K562 (cell line): Measurements from ENCODE around the gene GDAP1L1. TPM values are rescaled to one million over a fixed set of nuclear protein-coding genes. Genes with fewer than 3 reads are reported as not detected.

Experiments used
- ATAC-seq: fragments of 200-7000 bp; cut with Tn5 transposase; 3 replicates; pipeline ENCODE4 v1.9.1; 2020; ENCODE audit warnings: moderate library complexity
- BruUV-seq: library from RNA; stranded (reverse); fragments of 400-500 nt; replicated peaks from 2 replicates; lab custom pipeline; 2021; lab: Mats Ljungman, UMichigan
- CTCF ChIA-PET: fragments of 300-600 bp; formaldehyde crosslinking; extraction: SDS; loops from one replicate; lab custom pipeline; 2021; ENCODE audit warnings: low intra/inter-chr PET ratio; lab: Yijun Ruan, JAX
- POLR2A ChIA-PET: fragments of 300-600, 350-650 bp; sonication (Branson Sonifier 250); formaldehyde crosslinking; extraction: SDS; loops from one replicate; lab custom pipeline; 2021; ENCODE audit warnings: antibody characterized with exemption, inconsistent platforms; lab: Yijun Ruan, JAX
- DNase-seq, 4 experiments: peaks; one replicate each; pipeline versions ENCODE4 v3.0.0 to v3.0.0-alpha.2; 2011 to 2018; ENCODE audit warnings: low spot score in 3 of 4, mixed read lengths in 3 of 4; ENCODE audit errors: extremely low read depth in 1 of 4
- FAIRE-seq: peaks from 2 replicates; lab custom pipeline; 2011; peaks lifted over from hg19 to GRCh38; lab: Jason Lieb, UNC
- H2AFZ ChIP-seq: 2 replicates; pipeline ENCODE4 v1.6.0; 2011; ENCODE audit warnings: low read depth, low read length, control low read depth, inconsistent platforms
- H3K27ac ChIP-seq: fragments of 200-600 bp; 3 replicates; pipeline ENCODE4 v1.8.0; 2011; ENCODE audit warnings: low read depth, mild to moderate bottlenecking, control low read depth, inconsistent platforms, low read length, moderate library complexity, mixed read lengths; ENCODE audit errors: extremely low read depth
- H3K27me3 ChIP-seq, 2 experiments: fragments of 300-600 bp in 1 of 2; 2 replicates in 1 of 2; 3 replicates in 1 of 2; pipeline versions ENCODE4 v1.6.0 to v1.8.0; 2011; ENCODE audit warnings: inconsistent platforms in 2 of 2, low read length in 2 of 2, mild to moderate bottlenecking in 1 of 2, mixed read lengths in 1 of 2, moderate library complexity in 1 of 2; ENCODE audit not compliant: control insufficient read depth in 2 of 2, insufficient read depth in 2 of 2
- H3K36me3 ChIP-seq: fragments of 300-600 bp; 3 replicates; pipeline ENCODE4 v1.8.0; 2011; ENCODE audit warnings: mild to moderate bottlenecking, low read length, inconsistent platforms; ENCODE audit not compliant: control insufficient read depth, insufficient read depth
- H3K4me1 ChIP-seq, 2 experiments: fragments of 200-600 bp in 1 of 2; replicated peaks in 1 of 2; 2 replicates in 1 of 2; 3 replicates in 1 of 2; pipeline versions ENCODE4 v1.5.1 to v1.8.0; 2011; ENCODE audit warnings: inconsistent platforms in 2 of 2, low read length in 2 of 2, mild to moderate bottlenecking in 1 of 2, mixed read lengths in 1 of 2, moderate library complexity in 1 of 2; ENCODE audit not compliant: control insufficient read depth in 2 of 2, insufficient read depth in 2 of 2
- H3K4me2 ChIP-seq: 2 replicates; pipeline ENCODE4 v1.6.1; 2011; ENCODE audit warnings: low read length, control low read depth, inconsistent platforms, mixed read lengths; ENCODE audit not compliant: insufficient read depth
- H3K4me3 ChIP-seq: fragments of 200-600 bp; sonication (generic), shearing (Covaris generic); 2 replicates; pipeline ENCODE4 v1.5.1; 2016; ENCODE audit warnings: control low read depth, inconsistent platforms
- H3K79me2 ChIP-seq: fragments of 200-600 bp; 3 replicates; pipeline ENCODE4 v1.8.0; 2011; ENCODE audit warnings: low read length, inconsistent platforms; ENCODE audit not compliant: control insufficient read depth, insufficient read depth
- H3K9ac ChIP-seq, 2 experiments: 2 replicates each; pipeline versions ENCODE4 v1.6.0 to v1.6.1; 2011; ENCODE audit warnings: low read depth in 2 of 2, low read length in 2 of 2, control low read depth in 1 of 2, inconsistent platforms in 1 of 2, mild to moderate bottlenecking in 1 of 2, mixed read lengths in 1 of 2; ENCODE audit not compliant: insufficient read depth in 1 of 2
- H3K9me1 ChIP-seq: one replicate; pipeline ENCODE4 v1.6.0; 2011; ENCODE audit warnings: inconsistent platforms, mild to moderate bottlenecking, low read length, moderate library complexity; ENCODE audit not compliant: control insufficient read depth, insufficient read depth
- H3K9me3 ChIP-seq: replicated peaks from 2 replicates; pipeline ENCODE4 v1.5.1; 2011; ENCODE audit warnings: low read depth, low read length, inconsistent platforms; ENCODE audit not compliant: control insufficient read depth, insufficient read depth
- H4K20me1 ChIP-seq: replicated peaks from 2 replicates; pipeline ENCODE4 v1.6.1; 2011; ENCODE audit warnings: low read length, inconsistent platforms, mixed read lengths; ENCODE audit not compliant: control insufficient read depth, insufficient read depth
- NFYB ChIP-seq: IDR thresholded peaks from 2 replicates; pipeline ENCODE4 v1.6.1; 2011; ENCODE audit warnings: mild to moderate bottlenecking, moderate library complexity; ENCODE audit not compliant: insufficient read length; ENCODE audit errors: extremely low read depth
- PATZ1 ChIP-seq: fragments of 250-450 bp; sonication (Bioruptor Pico); IDR thresholded peaks from 2 replicates; pipeline ENCODE4 v1.5.0; 2020; ENCODE audit warnings: mild to moderate bottlenecking, borderline replicate concordance
- PBX2 ChIP-seq, 2 experiments: IDR thresholded peaks in 1 of 2; conservative IDR thresholded peaks in 1 of 2; 2 replicates each; pipeline ENCODE4 v1.6.1; 2016; ENCODE audit warnings: low read depth in 2 of 2, mild to moderate bottlenecking in 1 of 2, missing compliant biosample characterization in 1 of 2, missing genetic modification characterization in 1 of 2, moderate library complexity in 1 of 2
- RREB1 ChIP-seq: fragments of 250-450 bp; sonication (Bioruptor Pico); IDR thresholded peaks from 2 replicates; pipeline ENCODE4 v1.4.0; 2020
- STAT6 ChIP-seq: sonication (generic); formaldehyde crosslinking; IDR thresholded peaks from 2 replicates; pipeline ENCODE4 v1.8.1; 2023; ENCODE audit warnings: mild to moderate bottlenecking, missing genetic modification reagents
- TSC22D4 ChIP-seq: fragments of 450-650 bp; IDR thresholded peaks from 2 replicates; pipeline ENCODE4 v1.6.1; 2016; ENCODE audit warnings: missing genetic modification characterization, missing biosample characterization, control low read depth
- WGBS: fragments of 100-300 bp; shearing (Covaris generic); methylation state at CpG from one replicate; pipeline ENCODE4 v1.1.6; 2016; ENCODE audit warnings: low coverage, mixed read lengths; ENCODE audit not compliant: insufficient coverage; ENCODE audit errors: missing lambda C conversion rate; 5-methylcytosine and 5-hydroxymethylcytosine counted together
- in situ Hi-C: fragments of 300-500 bp; cut with MboI; formaldehyde crosslinking; loops from 4 replicates; pipeline ENCODE4 v1.15.0; 2018; ENCODE audit warnings: inconsistent platforms, mixed read lengths
- intact Hi-C: fragments of 100-400 bp; cut with micrococcal nuclease; formaldehyde crosslinking; loops from 2 replicates; pipeline ENCODE4 v1.14.2; 2022
- polyA plus RNA-seq, 8 experiments: library from polyadenylated mRNA; depleted of rRNA in 4 of 8; stranded (reverse) in 5 of 8; unstranded in 3 of 8; fragments of >200 nt; fragmentation: Nextera tagmentation in 2 of 8; fragmentation: Illumina TruSeq in 1 of 8; extraction: Ambion mirVana in 2 of 8; extraction: Trizol in 1 of 8; gene quantifications; 2 replicates each; pipeline versions ENCODE4 v1.2.1 to v1.2.3, GENCODE V29; 2011 to 2014; ENCODE audit warnings: inconsistent platforms in 1 of 8, missing spikeins in 1 of 8
- total RNA-seq, 7 experiments: library from RNA; depleted of rRNA in 6 of 7; stranded (reverse); fragments of >200 nt in 6 of 7; fragmentation: Illumina TruSeq in 2 of 7; extraction: Trizol in 2 of 7; gene quantifications; 2 replicates each; pipeline versions ENCODE4 v1.2.1 to v1.2.3, GENCODE V29; 2011 to 2021; ENCODE audit warnings: low replicate concordance in 1 of 7

The GDAP1L1 gene
- total and polyA plus RNA-seq, 9 of the 15 experiments (the other 6 are each of a cell fraction or from before 2014, with no cell fraction given) = 0.06 to 0.40 (median 0.19) TPM; not detected in 5

GRCh38 chr20:44280387-44280786 lies 33.3 kb downstream of the GDAP1L1 start:
- no peaks in the 10 kb centered on the region for H3K79me2 ChIP-seq
- H3K4me3 ChIP-seq = no peak overlapping the region
- POLR2A ChIA-PET = no interaction called here
- H3K27ac ChIP-seq = no peak overlapping the region
- ATAC-seq (no peak), FAIRE-seq (no peak), DNase-seq (no peak)
- no peaks in the 10 kb centered on the region for H3K9me1 ChIP-seq
- in situ Hi-C loops (no loop called here), intact Hi-C loops (no loop called here)
- H3K9me3 ChIP-seq = no peaks in the 10 kb centered on the region
- H3K4me2 ChIP-seq = no peak overlapping the region
- CTCF ChIA-PET = no interaction called here
- H3K9ac ChIP-seq = no peak overlapping the region
- H3K27me3 ChIP-seq = peaks cover 20 to 31% of the 10 kb centered on the region in 2 experiments; a peak in 4 of 5 replicates
- BruUV-seq = no TSS peak
- H2AFZ ChIP-seq = no peak overlapping the region
- no peak for TF ChIP-seq STAT6 (CRISPR knock-in tag)
- TF ChIP-seq NFYB = no peak
- TF ChIP-seq TSC22D4 = no peak
- no peak for TF ChIP-seq PBX2 (CRISPR knock-in tag; IDR thresholded peaks at IDR 0.05; ENCODE audit: low read depth)
- no peak for TF ChIP-seq PBX2 (tag; conservative IDR thresholded peaks at IDR 0.05; ENCODE audit: low read depth)
- no peak for TF ChIP-seq RREB1
- TF ChIP-seq PATZ1 (CRISPR knock-in tag) = no peak
- 3% methylated on average over 2 of the region's 2 CpGs for WGBS
- no peaks in the 10 kb centered on the region for H3K4me1 ChIP-seq
- H4K20me1 ChIP-seq = peaks cover 5% of the 10 kb centered on the region; the same call in 1 of the 2 replicates
- no peaks in the 10 kb centered on the region for H3K36me3 ChIP-seq
